HCT116 (cell line): Measurements from ENCODE around the gene LONRF3. TPM values are rescaled to one million over a fixed set of nuclear protein-coding genes. Genes with fewer than 3 reads are reported as not detected.

ENCODE experiments used
- ATAC-seq: fragments of 200-7000 bp; cut with Tn5 transposase; 2 replicates; pipeline ENCODE4 v1.9.1; 2020; ENCODE audit warnings: mild to moderate bottlenecking, moderate library complexity
- BruUV-seq: library from RNA; stranded (reverse); fragments of 400-500 nt; replicated peaks from 2 replicates; lab custom pipeline; 2021; lab: Mats Ljungman, UMichigan
- CTCF ChIA-PET: fragments of 300-600 bp; sonication (Branson Sonifier 250); formaldehyde crosslinking; loops from one replicate; lab custom pipeline; 2021; ENCODE audit warnings: antibody characterized with exemption; lab: Charles Lee
- POLR2A ChIA-PET: fragments of 300-600, 350-600 bp; sonication (Branson Sonifier 250); formaldehyde crosslinking; loops from one replicate; lab custom pipeline; 2021; ENCODE audit warnings: antibody characterized with exemption; lab: Charles Lee
- RAD21 ChIA-PET, 2 experiments: fragments of 300-600 bp; sonication (Branson Sonifier 250); formaldehyde crosslinking; loops; one replicate each; lab custom pipeline; 2023; ENCODE audit warnings: low total read pairs in 2 of 2; ENCODE audit not compliant: uncharacterized antibody in 2 of 2, unreplicated experiment in 2 of 2, low non-redundant PET in 1 of 2; lab: Charles Lee
- DNase-seq: peaks from one replicate; pipeline ENCODE4 v3.0.0-alpha.2; 2010; ENCODE audit warnings: low read depth, low spot score
- H2AFZ ChIP-seq: fragments of 200-600 bp; shearing (Covaris generic), sonication (generic); 2 replicates; pipeline ENCODE4 v1.6.1; 2017; ENCODE audit warnings: low read depth, mixed run types, mixed read lengths, antibody characterized with exemption, low read length; ENCODE audit not compliant: poor library complexity, severe bottlenecking
- H3K27ac ChIP-seq: 2 replicates; pipeline ENCODE4 v1.5.1; 2012; ENCODE audit warnings: low read depth, low read length
- H3K27me3 ChIP-seq: fragments of 200-600 bp; sonication (generic); 2 replicates; pipeline ENCODE4 v1.6.1; 2016; ENCODE audit warnings: mixed run types, low read length, mixed read lengths; ENCODE audit not compliant: insufficient read depth
- H3K36me3 ChIP-seq, 2 experiments: fragments of 200-500 bp in 1 of 2; fragments of 200-600 bp in 1 of 2; sonication (Bioruptor generic) in 1 of 2; sonication (generic) in 1 of 2; 2 replicates each; pipeline versions ENCODE4 v1.5.1 to v1.6.1; 2014 to 2016; ENCODE audit warnings: low read length in 2 of 2, inconsistent platforms in 1 of 2, mixed read lengths in 1 of 2, mixed run types in 1 of 2; ENCODE audit not compliant: insufficient read depth in 2 of 2, control insufficient read depth in 1 of 2
- H3K4me1 ChIP-seq, 2 experiments: fragments of 200-600 bp in 1 of 2; sonication (generic) in 1 of 2; 2 replicates each; pipeline versions ENCODE4 v1.5.1 to v1.6.1; 2012 to 2017; ENCODE audit warnings: low read length in 2 of 2, inconsistent platforms in 1 of 2, mild to moderate bottlenecking in 1 of 2, mixed read lengths in 1 of 2, mixed run types in 1 of 2, moderate library complexity in 1 of 2; ENCODE audit not compliant: insufficient read depth in 2 of 2, control insufficient read depth in 1 of 2
- H3K4me2 ChIP-seq: fragments of 200-600 bp; sonication (generic); 2 replicates; pipeline ENCODE4 v1.6.1; 2017; ENCODE audit warnings: mixed run types, low read length, mixed read lengths
- H3K4me3 ChIP-seq, 2 experiments: fragments of 200-600 bp in 1 of 2; sonication (generic) in 1 of 2; replicated peaks in 1 of 2; 2 replicates each; pipeline ENCODE4 v1.5.1; 2011 to 2016; ENCODE audit warnings: low read length in 2 of 2, control low read depth in 1 of 2, low read depth in 1 of 2, mild to moderate bottlenecking in 1 of 2, mixed read lengths in 1 of 2, mixed run types in 1 of 2
- H3K79me2 ChIP-seq: fragments of 200-600 bp; sonication (generic); 2 replicates; pipeline ENCODE4 v1.6.1; 2017; ENCODE audit warnings: mild to moderate bottlenecking, mixed run types, low read length, moderate library complexity, mixed read lengths; ENCODE audit not compliant: insufficient read depth
- H3K9ac ChIP-seq: fragments of 200-600 bp; sonication (generic); 2 replicates; pipeline ENCODE4 v1.6.1; 2016; ENCODE audit warnings: low read length, mixed read lengths
- H3K9me2 ChIP-seq: fragments of 200-600 bp; sonication (generic), shearing (Covaris generic); 2 replicates; pipeline ENCODE4 v1.6.1; 2017; ENCODE audit warnings: mixed run types, mild to moderate bottlenecking, moderate library complexity; ENCODE audit not compliant: insufficient read depth
- H3K9me3 ChIP-seq, 2 experiments: fragments of 200-500 bp in 1 of 2; fragments of 200-600 bp in 1 of 2; sonication (Bioruptor generic) in 1 of 2; sonication (generic) in 1 of 2; 2 replicates each; pipeline ENCODE4 v1.6.1; 2014 to 2017; ENCODE audit warnings: low read length in 2 of 2, mixed read lengths in 2 of 2, inconsistent platforms in 1 of 2, low read depth in 1 of 2, mild to moderate bottlenecking in 1 of 2, mixed run types in 1 of 2, moderate library complexity in 1 of 2; ENCODE audit not compliant: control insufficient read depth in 1 of 2, insufficient read depth in 1 of 2
- H4K20me1 ChIP-seq: fragments of 200-600 bp; sonication (generic), shearing (Covaris generic); 2 replicates; pipeline ENCODE4 v1.6.1; 2017; ENCODE audit warnings: mixed run types, mild to moderate bottlenecking, moderate library complexity; ENCODE audit not compliant: insufficient read depth
- CBX3 ChIP-seq: IDR thresholded peaks from 2 replicates; pipeline ENCODE4 v1.6.1; 2012; ENCODE audit warnings: low read depth
- CEBPB ChIP-seq: IDR thresholded peaks from 2 replicates; pipeline ENCODE4 v1.6.1; 2012; ENCODE audit warnings: low read depth
- EGR1 ChIP-seq: IDR thresholded peaks from 2 replicates; pipeline ENCODE4 v1.6.1; 2012; ENCODE audit warnings: low read depth
- ELF1 ChIP-seq: IDR thresholded peaks from 2 replicates; pipeline ENCODE4 v1.6.1; 2012; ENCODE audit warnings: low read depth, borderline replicate concordance
- EZH2 ChIP-seq: fragments of 200-600 bp; sonication (generic); IDR thresholded peaks from 2 replicates; pipeline ENCODE4 v1.6.1; 2017; ENCODE audit warnings: antibody characterized with exemption, mixed run types
- EZH2phosphoT487 ChIP-seq: fragments of 200-600 bp; IDR thresholded peaks from 2 replicates; pipeline ENCODE4 v1.6.1; 2018; ENCODE audit warnings: antibody characterized with exemption, borderline replicate concordance
- FOSL1 ChIP-seq: IDR thresholded peaks from 2 replicates; pipeline ENCODE4 v1.6.1; 2012; ENCODE audit warnings: low read depth
- POLR2A ChIP-seq: IDR thresholded peaks from 2 replicates; pipeline ENCODE4 v1.7.0; 2011; ENCODE audit warnings: borderline replicate concordance; ENCODE audit not compliant: insufficient read depth, insufficient read length; ENCODE audit errors: extremely low read depth
- POLR2AphosphoS5 ChIP-seq: IDR thresholded peaks from 2 replicates; pipeline ENCODE4 v1.6.1; 2011; ENCODE audit warnings: mild to moderate bottlenecking, low read depth, low read length, moderate library complexity
- SIN3A ChIP-seq: IDR thresholded peaks from 2 replicates; pipeline ENCODE4 v1.6.1; 2012; ENCODE audit warnings: low read depth
- SP1 ChIP-seq: IDR thresholded peaks from 2 replicates; pipeline ENCODE4 v1.6.1; 2012; ENCODE audit warnings: low read depth
- SRF ChIP-seq: IDR thresholded peaks from 2 replicates; pipeline ENCODE4 v1.6.1; 2012; ENCODE audit warnings: low read depth
- TCF7L2 ChIP-seq: IDR thresholded peaks from 2 replicates; pipeline ENCODE4 v1.7.0; 2011; ENCODE audit warnings: borderline replicate concordance, inconsistent platforms; ENCODE audit not compliant: insufficient read depth, insufficient read length; ENCODE audit errors: extremely low read depth
- YY1 ChIP-seq: IDR thresholded peaks from 2 replicates; pipeline ENCODE4 v1.6.1; 2011; ENCODE audit warnings: low read length, low read depth, moderate library complexity, mild to moderate bottlenecking; ENCODE audit not compliant: insufficient replicate concordance; ENCODE audit errors: extremely low read depth
- ZFX ChIP-seq: fragments of 450-650 bp; IDR thresholded peaks from 2 replicates; pipeline ENCODE4 v1.6.1; 2017
- ZNF274 ChIP-seq: fragments of 200-500 bp; sonication (Bioruptor generic); IDR thresholded peaks from 2 replicates; pipeline ENCODE4 v1.6.1; 2014; ENCODE audit warnings: mild to moderate bottlenecking, low read depth, low read length, inconsistent platforms
- intact Hi-C: fragments of 100-400 bp; cut with micrococcal nuclease; formaldehyde crosslinking; loops from 2 replicates; pipeline ENCODE4 v1.10.0; 2022
- total RNA-seq: library from RNA; stranded (reverse); gene quantifications from one replicate; pipeline ENCODE4 v1.2.1, GENCODE V29; 2021; ENCODE audit not compliant: unreplicated experiment
- TF ChIP-seq, protein P1 (sequence below): IDR thresholded peaks from 2 replicates; pipeline ENCODE4 v1.6.1; 2012; ENCODE audit warnings: low read depth
- TF ChIP-seq, protein P2 (sequence below): IDR thresholded peaks from 2 replicates; pipeline ENCODE4 v1.6.1; 2011; ENCODE audit warnings: mild to moderate bottlenecking, low read length, moderate library complexity; ENCODE audit not compliant: insufficient replicate concordance; ENCODE audit errors: extremely low read depth
- TF ChIP-seq, protein P3 (sequence below): IDR thresholded peaks from 2 replicates; pipeline ENCODE4 v1.6.1; 2012
- TF ChIP-seq, protein P4 (sequence below): IDR thresholded peaks from 2 replicates; pipeline ENCODE4 v1.6.1; 2012

LONRF3 gene
- total RNA-seq, 1 experiment from 2014 or later = 3.1 TPM

DNA sequence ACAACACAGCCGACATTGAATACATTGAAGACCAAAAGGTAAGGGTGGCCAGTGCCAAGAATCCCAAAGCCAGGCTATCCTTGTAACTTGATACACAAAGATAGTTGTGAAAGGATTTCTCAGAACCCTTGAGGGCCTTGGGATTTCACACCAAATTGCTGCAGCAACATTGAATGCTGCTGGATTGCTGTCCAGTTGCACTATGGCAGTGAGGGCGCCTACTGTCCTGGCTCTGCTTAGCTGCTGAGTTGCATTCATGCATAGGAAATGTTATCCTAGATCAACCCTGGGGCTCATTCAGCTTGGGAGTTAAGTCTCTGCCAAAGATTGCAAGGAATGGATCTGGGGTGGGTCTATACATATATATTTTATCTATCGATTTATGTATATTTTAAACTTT, 38.7 kb downstream of the LONRF3 start:
- Histone ChIP-seq H3K36me3 (no peaks in the 10 kb centered on the region; a peak in 1 of 4 replicates), H3K27ac (no peak overlapping the region), H4K20me1 (no peaks in the 10 kb centered on the region), H3K4me1 (peaks cover 12 to 14% of the 10 kb centered on the region in 2 experiments), H3K9me2 (no peaks in the 10 kb centered on the region), H3K9ac (no peak overlapping the region), H3K4me3 (no peak overlapping the region), H3K9me3 (no peaks in the 10 kb centered on the region; a peak in 1 of 4 replicates), H3K79me2 (no peaks in the 10 kb centered on the region), H2AFZ (no peak overlapping the region), H3K4me2 (no peak overlapping the region), H3K27me3 (no peaks in the 10 kb centered on the region)
- ChIA-PET RAD21 (no interaction called here), POLR2A (no interaction called here), CTCF (no interaction called here)
- ATAC-seq = no peak
- no peak for DNase-seq
- TF ChIP-seq ELF1 (no peak), POLR2A (no peak), POLR2AphosphoS5 (no peak), CEBPB (no peak), SRF (no peak), FOSL1 (no peak), TCF7L2 (no peak), CBX3 (no peak), YY1 (no peak), ZFX (no peak), SIN3A (no peak), EGR1 (no peak), EZH2phosphoT487 (no peak), SP1 (no peak), EZH2 (no peak), ZNF274 (no peak)
- TF ChIP-seq, protein P1, sequence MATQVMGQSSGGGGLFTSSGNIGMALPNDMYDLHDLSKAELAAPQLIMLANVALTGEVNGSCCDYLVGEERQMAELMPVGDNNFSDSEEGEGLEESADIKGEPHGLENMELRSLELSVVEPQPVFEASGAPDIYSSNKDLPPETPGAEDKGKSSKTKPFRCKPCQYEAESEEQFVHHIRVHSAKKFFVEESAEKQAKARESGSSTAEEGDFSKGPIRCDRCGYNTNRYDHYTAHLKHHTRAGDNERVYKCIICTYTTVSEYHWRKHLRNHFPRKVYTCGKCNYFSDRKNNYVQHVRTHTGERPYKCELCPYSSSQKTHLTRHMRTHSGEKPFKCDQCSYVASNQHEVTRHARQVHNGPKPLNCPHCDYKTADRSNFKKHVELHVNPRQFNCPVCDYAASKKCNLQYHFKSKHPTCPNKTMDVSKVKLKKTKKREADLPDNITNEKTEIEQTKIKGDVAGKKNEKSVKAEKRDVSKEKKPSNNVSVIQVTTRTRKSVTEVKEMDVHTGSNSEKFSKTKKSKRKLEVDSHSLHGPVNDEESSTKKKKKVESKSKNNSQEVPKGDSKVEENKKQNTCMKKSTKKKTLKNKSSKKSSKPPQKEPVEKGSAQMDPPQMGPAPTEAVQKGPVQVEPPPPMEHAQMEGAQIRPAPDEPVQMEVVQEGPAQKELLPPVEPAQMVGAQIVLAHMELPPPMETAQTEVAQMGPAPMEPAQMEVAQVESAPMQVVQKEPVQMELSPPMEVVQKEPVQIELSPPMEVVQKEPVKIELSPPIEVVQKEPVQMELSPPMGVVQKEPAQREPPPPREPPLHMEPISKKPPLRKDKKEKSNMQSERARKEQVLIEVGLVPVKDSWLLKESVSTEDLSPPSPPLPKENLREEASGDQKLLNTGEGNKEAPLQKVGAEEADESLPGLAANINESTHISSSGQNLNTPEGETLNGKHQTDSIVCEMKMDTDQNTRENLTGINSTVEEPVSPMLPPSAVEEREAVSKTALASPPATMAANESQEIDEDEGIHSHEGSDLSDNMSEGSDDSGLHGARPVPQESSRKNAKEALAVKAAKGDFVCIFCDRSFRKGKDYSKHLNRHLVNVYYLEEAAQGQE = no peak
- TF ChIP-seq, protein P2, sequence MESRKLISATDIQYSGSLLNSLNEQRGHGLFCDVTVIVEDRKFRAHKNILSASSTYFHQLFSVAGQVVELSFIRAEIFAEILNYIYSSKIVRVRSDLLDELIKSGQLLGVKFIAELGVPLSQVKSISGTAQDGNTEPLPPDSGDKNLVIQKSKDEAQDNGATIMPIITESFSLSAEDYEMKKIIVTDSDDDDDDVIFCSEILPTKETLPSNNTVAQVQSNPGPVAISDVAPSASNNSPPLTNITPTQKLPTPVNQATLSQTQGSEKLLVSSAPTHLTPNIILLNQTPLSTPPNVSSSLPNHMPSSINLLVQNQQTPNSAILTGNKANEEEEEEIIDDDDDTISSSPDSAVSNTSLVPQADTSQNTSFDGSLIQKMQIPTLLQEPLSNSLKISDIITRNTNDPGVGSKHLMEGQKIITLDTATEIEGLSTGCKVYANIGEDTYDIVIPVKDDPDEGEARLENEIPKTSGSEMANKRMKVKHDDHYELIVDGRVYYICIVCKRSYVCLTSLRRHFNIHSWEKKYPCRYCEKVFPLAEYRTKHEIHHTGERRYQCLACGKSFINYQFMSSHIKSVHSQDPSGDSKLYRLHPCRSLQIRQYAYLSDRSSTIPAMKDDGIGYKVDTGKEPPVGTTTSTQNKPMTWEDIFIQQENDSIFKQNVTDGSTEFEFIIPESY = no peak
- TF ChIP-seq, protein P3, sequence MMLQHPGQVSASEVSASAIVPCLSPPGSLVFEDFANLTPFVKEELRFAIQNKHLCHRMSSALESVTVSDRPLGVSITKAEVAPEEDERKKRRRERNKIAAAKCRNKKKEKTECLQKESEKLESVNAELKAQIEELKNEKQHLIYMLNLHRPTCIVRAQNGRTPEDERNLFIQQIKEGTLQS = no peak
- TF ChIP-seq, protein P4, sequence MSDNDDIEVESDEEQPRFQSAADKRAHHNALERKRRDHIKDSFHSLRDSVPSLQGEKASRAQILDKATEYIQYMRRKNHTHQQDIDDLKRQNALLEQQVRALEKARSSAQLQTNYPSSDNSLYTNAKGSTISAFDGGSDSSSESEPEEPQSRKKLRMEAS = no peak
- intact Hi-C loops = no loop called here
- BruUV-seq = no TSS peak
